GM12892 (cell line): ENCODE measurements around the gene CCDC154.
"Not testable (repeated sequence)": the region's sequence is repeated elsewhere in the genome, so short reads cannot be mapped to it uniquely, and the experiment has no call there.

Experiments
- DNase-seq: peaks from one replicate; pipeline ENCODE4 v3.0.0; 2011; ENCODE audit not compliant: insufficient read length
- FAIRE-seq: peaks from 2 replicates; lab custom pipeline; 2011; peaks lifted over from hg19 to GRCh38; lab: Jason Lieb, UNC
- POLR2A ChIP-seq: IDR thresholded peaks from 2 replicates; pipeline ENCODE4 v1.6.1; 2011; ENCODE audit warnings: low read depth, low read length, control low read depth
- POLR2AphosphoS5 ChIP-seq: IDR thresholded peaks from 2 replicates; pipeline ENCODE4 v1.6.1; 2011; ENCODE audit warnings: low read depth, low read length, control low read depth
- TAF1 ChIP-seq: IDR thresholded peaks from 2 replicates; pipeline ENCODE4 v1.6.1; 2011; ENCODE audit warnings: low read depth, mild to moderate bottlenecking, control low read depth, low read length, borderline replicate concordance

Gene CCDC154

DNA sequence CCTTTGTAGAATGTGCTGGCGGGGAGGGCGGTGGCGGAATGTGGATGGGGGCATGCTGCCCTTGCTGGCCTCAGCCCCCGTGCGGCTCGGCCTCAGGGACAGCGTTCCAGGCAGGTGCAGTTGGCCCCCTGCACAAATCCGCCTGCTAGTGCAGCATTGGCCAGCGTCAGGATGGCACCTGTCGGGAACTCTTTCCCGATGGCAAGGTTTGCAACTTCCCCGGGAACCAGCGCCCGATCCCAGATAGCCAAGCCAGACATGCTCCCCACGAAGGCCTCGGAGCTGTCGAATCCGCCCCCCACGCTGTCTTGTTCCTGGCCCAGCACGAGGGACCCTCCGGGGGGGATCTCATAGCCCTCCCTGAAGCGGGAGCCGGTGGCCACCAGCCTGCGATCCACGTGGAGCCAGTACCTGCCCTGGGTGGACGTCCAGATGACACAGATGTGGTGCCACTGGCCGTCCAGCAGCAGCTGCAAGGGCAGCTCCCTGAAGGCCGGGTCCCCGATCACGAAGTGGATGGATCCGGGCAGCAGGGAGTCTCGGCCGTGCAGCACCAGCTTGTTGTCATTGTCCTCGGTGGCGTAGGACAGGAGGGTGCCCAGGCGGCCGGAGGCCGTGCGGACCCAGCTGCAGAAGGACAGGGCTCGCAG, 41.6 kb upstream of the CCDC154 start:
- FAIRE-seq (no peak), DNase-seq (no peak)
- TF ChIP-seq POLR2A: no peak
- TF ChIP-seq TAF1: no peak
- TF ChIP-seq POLR2AphosphoS5: no peak

DNA sequence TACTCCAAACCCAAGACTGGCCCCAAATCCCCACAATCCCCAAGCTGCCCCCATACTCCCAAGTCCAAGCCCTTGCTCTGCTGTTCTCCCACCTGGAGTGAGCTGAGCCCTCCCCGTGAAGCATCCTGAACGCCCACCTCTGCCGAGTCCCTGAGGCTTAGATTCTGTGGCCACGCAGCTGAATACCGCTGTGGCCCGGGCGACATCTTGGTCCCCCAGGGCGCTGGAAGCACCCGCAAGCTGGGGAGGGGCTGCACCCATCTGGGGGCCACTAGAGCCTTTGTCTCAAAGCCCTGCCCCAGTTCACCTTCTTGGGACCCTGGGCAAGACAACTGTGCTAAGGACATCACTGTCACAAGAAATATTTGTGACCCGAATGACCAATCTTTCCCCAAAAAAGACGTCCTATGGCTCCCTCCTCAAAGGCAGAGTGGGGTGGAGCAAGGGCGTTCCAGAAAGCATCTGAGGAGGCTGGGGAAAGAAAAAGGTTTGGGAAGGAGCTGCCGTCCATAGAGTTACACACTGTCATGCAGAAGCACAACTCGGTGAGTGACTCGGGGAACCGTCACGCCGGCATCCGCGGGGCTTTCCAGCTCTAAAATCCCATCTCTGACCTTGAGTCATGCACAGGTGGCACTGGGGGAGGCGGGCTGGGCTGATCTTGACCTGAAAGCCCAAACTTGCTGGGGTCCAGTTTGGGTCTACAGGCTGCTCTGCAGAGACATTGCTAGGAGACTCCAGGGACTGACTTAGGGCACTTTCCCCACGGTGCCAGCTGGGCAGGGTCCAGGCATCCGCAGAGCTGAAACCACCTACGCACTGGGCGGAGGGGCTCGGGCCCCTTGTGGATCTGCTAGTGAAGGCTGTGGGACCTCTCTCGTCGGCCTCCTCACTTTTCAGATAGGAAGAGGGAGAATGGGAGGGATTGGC, 37.8 kb upstream of the CCDC154 start:
- TF ChIP-seq POLR2A (no peak), POLR2AphosphoS5 (no peak), TAF1 (no peak)

DNA sequence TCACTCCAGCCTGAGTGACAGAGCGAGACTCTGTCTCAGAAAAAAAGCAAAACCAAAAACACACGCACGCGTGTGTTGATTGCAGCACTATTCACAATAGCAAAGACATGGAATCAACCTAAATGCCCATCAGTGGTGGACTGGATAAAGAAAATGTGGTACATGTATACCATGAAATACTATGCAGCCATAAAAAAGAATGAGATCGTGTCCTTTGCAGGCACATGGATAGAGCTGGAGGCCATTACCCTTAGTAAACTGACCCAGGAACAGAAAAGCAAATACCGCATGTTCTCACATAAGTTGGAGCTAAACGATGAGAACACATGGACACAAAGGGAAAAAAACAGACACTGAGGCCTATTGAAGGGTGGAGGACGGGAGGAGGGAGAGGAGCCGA, 34.6 kb upstream of the CCDC154 start:
- not testable (repeated sequence) for FAIRE-seq

More for the DNA sequence above, 37.8 kb upstream of the CCDC154 start:
- FAIRE-seq (peak; percentile 24), DNase-seq (no peak)

DNA sequence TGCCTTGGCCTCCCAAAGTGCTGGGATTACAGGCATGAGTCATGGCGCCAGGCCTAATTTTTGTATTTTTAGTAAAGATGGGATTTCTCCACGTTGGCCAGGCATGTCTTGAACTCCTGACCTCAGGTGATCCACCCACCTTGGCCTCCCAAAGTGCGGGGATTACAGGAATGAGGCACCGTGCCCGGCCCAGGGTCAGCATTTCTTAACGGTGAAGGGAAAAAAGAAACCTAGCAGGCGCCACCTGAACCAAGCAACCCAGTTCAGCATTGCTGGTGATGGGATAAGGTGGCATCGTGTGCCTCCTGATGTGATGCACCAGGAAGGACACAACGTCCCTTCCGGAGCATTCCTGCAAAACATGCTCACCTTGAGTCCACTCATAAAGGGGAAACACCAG, 32.7 kb upstream of the CCDC154 start:
- FAIRE-seq: no peak
- no peak for DNase-seq
- TF ChIP-seq TAF1: no peak
- TF ChIP-seq POLR2A: no peak
- no peak for TF ChIP-seq POLR2AphosphoS5

More for the DNA sequence above, 34.6 kb upstream of the CCDC154 start:
- not testable (repeated sequence) for DNase-seq

DNA sequence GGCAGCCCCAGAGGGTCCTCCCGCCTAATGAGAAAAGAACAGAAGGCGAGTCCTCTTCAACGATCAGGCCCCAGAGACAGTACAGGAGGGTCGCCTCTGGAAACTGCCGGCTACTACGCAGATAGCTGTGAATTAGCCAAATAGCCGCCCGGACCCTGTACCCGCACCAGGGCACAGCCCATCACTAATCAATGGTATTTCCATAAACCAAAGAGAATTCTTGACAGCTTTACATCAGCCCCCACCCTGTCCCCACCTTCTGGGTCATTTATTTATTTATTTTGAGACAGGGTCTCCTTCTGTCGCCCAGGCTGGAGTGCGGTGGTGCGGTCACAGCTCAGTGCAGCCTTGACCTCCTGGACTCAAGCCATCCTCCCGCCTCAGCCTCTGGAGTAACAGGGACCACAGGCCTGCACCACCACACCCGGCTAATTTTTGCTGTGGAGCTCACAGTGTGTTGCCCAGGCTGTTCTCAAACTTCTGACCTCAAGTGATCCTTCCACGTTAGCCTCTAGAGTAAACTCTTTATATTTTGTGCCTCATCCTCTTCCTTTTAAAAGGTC, 31.3 kb upstream of the CCDC154 start:
- FAIRE-seq: no peak
- no peak for DNase-seq
- TF ChIP-seq POLR2A (no peak), POLR2AphosphoS5 (no peak), TAF1 (no peak)

DNA sequence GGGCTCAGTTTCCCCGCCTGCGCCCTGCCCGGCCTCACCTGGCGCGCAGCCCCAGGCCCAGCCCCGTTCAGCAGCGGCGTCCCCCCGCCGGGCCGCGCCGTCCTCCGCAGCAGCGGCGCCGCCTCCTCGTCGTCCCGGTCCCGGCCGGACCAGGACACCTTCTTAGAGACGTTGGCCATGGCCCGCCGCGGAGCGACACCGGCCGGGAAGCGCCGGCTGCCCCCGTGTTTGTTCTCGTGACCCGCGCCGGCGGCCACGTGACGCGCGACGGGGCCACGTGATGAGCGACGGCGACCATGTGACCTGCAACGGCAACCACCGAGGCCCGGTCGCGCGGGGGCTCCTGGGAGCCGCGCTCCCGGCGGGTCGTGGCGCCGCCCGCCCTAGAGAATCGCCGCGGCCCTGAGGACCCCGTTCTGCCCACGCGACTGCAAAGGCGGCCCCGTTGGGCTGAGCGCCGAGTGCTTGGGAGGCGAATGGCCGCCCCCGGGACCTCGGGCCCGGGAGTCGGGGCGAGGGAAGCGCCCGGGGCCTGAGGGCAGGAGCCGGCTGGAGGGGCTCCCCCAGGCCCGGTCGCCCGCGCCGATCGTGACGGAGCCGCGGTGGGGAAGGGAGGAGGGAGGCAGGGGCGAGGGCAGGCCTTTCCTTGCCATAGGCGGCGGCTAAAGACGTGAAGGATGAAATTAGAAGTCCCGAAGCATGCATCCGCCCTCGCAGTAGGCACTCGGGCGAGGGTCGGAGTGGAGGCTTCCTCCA, 30.6 kb upstream of the CCDC154 start, which contains the start of gene CLCN7:
Gene CLCN7 (minus strand): TSS at position 233 of the 756 bp plus-strand sequence. CDS start 54 bp downstream, at position 179.
- TF ChIP-seq TAF1 (peak; percentile 66), POLR2AphosphoS5 (peak; percentile 74; the same call in 1 of the 2 replicates), POLR2A (peak; percentile 90)
- DNase-seq (peak; percentile 99), FAIRE-seq (peak; percentile 99)

DNA sequence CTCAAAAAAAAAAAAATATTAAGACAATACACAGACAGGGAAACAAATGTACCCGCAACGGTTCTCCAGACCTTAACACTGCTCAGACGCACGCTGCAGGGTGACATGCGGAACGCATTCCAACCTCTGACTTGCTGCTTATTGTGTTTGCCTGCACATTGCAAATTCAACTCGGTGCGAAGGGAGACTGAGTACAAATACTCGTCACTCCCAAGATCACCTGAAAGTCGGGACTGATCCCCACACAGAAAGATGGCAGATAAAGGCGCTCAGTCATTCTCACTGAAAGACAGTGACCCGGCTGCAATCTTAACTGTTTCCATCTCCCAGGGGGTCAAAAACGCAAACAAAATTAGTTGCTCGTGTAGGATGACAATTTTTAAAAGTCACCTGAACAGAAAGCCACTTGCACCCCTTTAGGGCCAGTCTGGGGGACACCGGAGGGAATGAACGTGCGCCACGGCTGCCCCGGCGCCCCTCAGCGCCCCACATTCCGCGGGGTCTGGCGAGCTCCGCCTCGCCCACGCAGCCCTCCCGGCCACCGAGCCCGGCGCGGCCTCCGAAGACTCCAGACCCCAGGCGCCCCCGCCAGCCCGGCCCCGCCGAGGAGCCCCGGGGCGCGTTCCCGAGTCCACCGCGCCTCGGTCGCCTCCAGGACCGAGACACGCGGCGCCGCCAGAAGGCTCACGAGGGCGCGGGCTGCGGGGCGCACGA, 29.9 kb upstream of the CCDC154 start:
- TF ChIP-seq POLR2AphosphoS5: no peak
- no peak for TF ChIP-seq TAF1
- no peak for TF ChIP-seq POLR2A
- DNase-seq (no peak), FAIRE-seq (no peak)

DNA sequence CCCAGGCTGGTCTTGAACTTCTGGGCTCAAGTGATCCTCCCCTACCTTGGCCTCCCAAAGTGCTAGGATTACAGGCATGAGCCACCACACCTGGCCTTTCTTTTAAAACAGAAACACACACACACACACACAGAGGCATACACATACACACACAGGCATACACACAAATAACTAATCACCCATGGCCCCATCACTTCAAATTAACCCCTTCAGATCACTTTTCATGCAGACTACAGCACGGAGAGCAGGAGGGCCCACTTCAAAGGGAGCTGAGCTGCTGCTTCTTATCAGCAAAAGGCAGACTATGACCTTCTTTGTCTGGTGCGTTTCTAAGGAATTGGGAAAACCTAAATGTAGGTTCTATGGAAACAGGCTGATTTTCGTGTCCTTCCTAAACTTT, 28.6 kb upstream of the CCDC154 start:
- no peak for DNase-seq
- no peak for FAIRE-seq
- no peak for TF ChIP-seq TAF1

DNA sequence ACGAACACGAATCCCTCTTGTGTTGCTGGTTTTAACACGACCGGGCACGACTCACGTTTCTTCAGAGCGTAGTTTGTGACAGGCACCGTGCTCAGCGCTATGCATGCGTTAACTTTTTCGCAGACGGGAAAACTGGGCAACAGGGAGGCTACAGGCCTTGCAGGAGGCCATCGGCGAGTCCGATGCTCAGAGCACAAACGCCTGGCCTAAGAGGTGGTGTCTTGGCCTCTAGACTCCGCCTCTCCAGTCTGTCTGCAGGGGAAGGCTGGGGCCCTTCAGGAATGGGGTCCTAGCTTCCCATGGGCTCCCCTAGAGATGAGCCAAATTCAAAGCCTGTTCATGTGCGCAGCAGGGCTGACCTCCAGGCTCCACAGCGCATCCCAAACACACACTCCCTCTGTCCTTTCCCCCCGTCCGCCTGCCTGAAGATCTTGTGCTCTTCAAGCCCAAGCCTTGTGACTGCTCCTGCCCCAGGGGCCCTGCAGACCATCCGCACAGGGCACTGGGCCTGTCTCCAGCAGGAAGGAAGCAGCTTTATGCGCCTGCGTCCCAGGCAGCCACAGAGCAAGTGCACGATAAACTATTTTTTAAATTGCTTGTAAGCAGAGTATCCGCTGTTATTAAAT, 27.3 kb upstream of the CCDC154 start:
- no peak for TF ChIP-seq TAF1
- TF ChIP-seq POLR2AphosphoS5: no peak
- TF ChIP-seq POLR2A: no peak
- DNase-seq: no peak
- FAIRE-seq: no peak
